Fibroblast of villous mesenchyme (primary cell): ENCODE results near the gene PRKD1. TPM values are rescaled to one million over a fixed set of nuclear protein-coding genes. Genes with fewer than 3 reads are reported as not detected.
"Not testable (repeated sequence)": the region's sequence is repeated elsewhere in the genome, so short reads cannot be mapped to it uniquely, and the experiment has no call there.

Experiments used
- DNase-seq: peaks from one replicate; pipeline ENCODE4 v3.0.0-alpha.2; 2010; ENCODE audit warnings: low read depth
- H3K4me3 ChIP-seq: 2 replicates; pipeline ENCODE4 v1.5.1; 2011; ENCODE audit warnings: low read depth, mild to moderate bottlenecking, low read length
- total RNA-seq: library from RNA; depleted of rRNA; stranded (reverse); fragments of >200 nt; gene quantifications from 2 replicates; pipeline ENCODE4 v1.2.3, GENCODE V29; 2012
- TF ChIP-seq, protein P1 (sequence below): IDR thresholded peaks from 2 replicates; pipeline ENCODE4 v1.5.1; 2012; ENCODE audit warnings: low read depth, mild to moderate bottlenecking, low read length; ENCODE audit not compliant: insufficient read depth

The PRKD1 gene
- total RNA-seq, 1 donor = 13.8 TPM

DNA sequence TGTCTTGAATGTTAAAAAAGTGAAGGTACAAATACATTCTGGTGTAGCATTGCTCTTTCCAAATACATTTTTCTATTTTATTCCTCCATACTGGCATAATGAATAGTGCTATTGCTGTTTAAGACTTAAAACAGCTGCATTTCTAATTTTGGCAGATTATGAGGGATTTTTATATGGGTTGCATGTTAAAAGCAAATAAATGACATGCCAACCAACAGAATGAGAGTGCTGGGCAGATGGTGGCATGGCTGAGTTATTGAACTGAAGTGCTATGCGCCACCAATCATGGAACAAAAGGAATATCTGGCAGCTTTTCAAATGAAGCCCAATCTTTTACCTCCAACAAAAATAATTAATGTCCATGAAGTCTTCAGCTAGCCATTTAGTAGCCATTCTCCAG, 215.0 kb downstream of the PRKD1 start:
- H3K4me3 ChIP-seq = no peak overlapping the region
- no peak for DNase-seq
- TF ChIP-seq, protein P1, sequence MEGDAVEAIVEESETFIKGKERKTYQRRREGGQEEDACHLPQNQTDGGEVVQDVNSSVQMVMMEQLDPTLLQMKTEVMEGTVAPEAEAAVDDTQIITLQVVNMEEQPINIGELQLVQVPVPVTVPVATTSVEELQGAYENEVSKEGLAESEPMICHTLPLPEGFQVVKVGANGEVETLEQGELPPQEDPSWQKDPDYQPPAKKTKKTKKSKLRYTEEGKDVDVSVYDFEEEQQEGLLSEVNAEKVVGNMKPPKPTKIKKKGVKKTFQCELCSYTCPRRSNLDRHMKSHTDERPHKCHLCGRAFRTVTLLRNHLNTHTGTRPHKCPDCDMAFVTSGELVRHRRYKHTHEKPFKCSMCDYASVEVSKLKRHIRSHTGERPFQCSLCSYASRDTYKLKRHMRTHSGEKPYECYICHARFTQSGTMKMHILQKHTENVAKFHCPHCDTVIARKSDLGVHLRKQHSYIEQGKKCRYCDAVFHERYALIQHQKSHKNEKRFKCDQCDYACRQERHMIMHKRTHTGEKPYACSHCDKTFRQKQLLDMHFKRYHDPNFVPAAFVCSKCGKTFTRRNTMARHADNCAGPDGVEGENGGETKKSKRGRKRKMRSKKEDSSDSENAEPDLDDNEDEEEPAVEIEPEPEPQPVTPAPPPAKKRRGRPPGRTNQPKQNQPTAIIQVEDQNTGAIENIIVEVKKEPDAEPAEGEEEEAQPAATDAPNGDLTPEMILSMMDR = no peak

DNA sequence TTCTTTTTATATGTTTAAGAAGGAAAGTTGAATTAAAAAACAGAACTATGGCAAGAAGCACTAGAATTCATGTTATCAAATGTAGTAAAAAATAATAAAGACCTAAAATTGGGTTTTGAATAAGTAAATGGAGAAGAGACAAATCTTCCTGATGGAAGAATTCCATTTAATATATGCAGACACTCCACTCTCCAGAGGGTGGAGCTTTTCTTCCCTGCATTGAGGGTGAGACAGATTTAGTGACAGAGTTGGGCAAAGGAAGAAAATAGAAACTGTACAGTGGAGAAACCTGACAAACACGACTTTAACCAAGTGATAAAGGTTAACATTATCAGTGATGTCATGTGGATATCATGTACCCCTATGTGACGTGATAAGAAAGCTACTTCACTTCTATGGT, 217.6 kb downstream of the PRKD1 start:
- no peak overlapping the region for H3K4me3 ChIP-seq
- TF ChIP-seq, protein P1 = peak; percentile 33
- DNase-seq = peak; percentile 7

DNA sequence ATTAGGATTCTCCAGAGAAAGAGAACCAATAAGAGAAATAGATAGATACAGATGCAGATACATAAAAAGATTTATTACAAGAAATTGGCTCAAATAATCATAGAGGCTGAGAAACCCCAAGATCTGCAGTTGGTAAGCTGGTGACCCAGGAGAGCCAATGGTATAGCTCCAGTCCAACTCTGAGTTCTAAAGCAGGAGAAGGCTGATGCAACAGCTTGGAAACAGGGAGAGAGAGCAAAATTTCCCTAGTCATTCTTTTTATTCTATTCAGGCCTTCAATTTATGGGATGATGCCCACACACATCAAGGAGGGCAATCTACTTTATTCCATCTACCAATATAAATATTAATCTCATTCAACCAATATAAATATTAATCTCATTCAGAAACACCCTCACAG, 218.2 kb downstream of the PRKD1 start:
- no peak overlapping the region for H3K4me3 ChIP-seq
- DNase-seq = peak; percentile 24
- TF ChIP-seq, protein P1 = no peak

DNA sequence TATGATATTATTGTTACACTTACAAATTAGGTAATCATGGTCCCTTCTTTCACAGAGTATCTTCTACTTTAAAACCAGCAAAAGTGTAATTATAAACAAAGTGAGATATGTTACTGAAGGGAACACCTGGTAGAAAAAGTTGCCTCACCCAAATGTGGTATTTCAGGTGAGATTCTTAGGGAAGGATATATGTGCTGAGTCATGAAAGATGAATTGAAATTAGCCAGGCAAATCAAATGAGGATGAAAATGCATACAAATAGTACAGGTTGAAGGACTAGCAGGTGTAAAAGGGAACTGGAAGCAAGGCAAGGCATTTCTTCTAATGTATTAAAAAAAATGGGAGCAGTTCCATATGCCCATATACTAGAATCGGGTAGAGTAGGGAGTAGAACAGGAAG, 220.9 kb downstream of the PRKD1 start:
- no peak overlapping the region for H3K4me3 ChIP-seq
- no peak for DNase-seq
- TF ChIP-seq, protein P1 = no peak

DNA sequence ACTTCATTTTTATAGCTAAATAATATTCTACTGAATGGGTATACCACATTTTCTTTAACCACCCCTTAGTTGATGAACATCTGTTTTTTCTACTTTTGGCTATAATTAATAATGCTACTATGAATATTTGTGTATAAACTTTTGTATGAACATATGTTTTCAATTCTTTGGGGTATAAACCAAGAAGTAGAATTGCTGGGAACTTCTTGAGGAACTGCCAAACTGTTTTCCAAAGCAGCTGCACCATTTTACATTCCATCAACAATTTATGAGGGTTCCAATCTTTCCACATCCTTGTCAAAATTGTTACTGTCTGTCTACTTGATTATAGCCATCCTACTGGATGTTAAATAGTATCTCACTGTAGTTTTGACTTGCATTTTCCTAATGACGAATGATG, 221.8 kb downstream of the PRKD1 start:
- TF ChIP-seq, protein P1 = no peak

GRCh38 chr14:29689597-29689996, 238.1 kb downstream of the PRKD1 start:
- H3K4me3 ChIP-seq, DNase-seq: not testable (repeated sequence)

More for the DNA sequence above, 221.8 kb downstream of the PRKD1 start:
- H3K4me3 ChIP-seq = no peak overlapping the region
- DNase-seq = no peak

- DNase-seq = no peak
- H3K4me3 ChIP-seq = no peak overlapping the region
- TF ChIP-seq, protein P1 = no peak
Measured at GRCh38 chr14:29687866-29688265, 239.8 kb downstream of the PRKD1 start.
